Stimulated activated CD4-positive, alpha-beta T cell treated with anti-CD3 and anti-CD28 coated beads, Interleukin-2, amount 100 ng/mL, for 24 hours (primary cell): ENCODE results near the gene BOLA1.
A peak's percentile ranks its signal among the peaks of the same experiment; 100 is the strongest.
"Not testable (repeated sequence)": the region's sequence is repeated elsewhere in the genome, so short reads cannot be mapped to it uniquely, and the experiment has no call there.

Experiments used
- DNase-seq, 2 donors: peaks; one replicate each; pipeline ENCODE4 v3.0.0-alpha.2; 2020

The BOLA1 gene, protein sequence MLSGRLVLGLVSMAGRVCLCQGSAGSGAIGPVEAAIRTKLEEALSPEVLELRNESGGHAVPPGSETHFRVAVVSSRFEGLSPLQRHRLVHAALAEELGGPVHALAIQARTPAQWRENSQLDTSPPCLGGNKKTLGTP

DNA sequence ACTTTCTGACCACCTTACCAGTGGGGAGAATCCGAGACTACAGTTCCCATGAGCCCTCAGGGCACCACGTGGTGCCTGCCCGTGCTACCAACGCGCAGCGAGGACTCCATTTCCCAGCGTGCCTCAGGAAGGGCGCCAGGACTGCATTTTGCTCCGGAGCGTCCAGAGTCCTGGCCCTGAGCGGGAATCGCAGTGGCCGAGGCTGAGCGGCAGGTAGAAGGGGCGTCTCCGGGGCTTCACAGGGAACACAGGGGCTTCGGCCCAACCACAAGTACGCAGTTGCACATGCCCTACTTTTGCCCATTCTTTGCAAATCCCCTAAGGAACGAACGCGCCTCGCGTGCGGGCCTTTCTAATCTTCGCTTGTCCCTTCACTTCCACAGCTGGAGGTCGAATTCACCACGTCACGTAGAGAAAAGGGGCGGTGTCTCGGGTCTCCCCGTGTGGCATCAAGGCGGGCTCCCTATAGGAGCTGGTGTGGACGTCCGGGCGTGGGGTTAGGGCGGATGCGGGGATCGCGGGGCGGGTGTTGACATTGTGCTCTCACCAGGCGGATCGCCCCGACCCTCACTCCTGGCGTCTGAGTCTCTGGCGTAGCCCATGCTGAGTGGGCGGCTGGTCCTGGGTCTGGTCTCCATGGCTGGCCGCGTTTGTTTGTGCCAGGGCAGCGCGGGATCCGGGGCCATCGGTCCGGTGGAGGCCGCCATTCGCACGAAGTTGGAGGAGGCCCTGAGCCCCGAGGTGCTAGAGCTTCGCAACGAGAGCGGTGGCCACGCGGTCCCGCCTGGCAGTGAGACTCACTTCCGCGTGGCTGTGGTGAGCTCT, at the start of gene BOLA1:
Gene BOLA1, plus strand, starts transcription at position 109 of the 825 bp plus-strand sequence. Its CDS starts 492 bp downstream, at position 601.
- DNase-seq, result peak; percentile 82 to 83

DNA sequence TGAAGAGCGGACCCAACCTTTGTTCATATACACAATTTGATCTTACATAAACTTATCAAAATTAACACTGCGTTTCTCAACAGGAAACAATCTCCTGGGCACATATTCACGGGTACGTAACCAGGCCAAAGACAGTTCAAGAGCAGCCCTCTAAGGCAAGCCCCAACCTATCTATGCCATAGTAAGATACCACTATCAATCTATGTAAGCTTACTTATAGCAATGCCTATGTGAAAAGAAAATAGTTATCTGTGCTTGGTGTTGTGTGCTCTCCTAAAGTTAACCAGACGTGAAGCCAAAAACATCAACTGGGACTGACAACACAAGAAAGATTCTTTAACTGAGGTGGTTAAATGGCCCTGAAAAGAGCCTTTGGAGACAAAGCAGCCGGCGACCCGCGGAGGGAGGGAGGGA, 49.4 kb upstream of the BOLA1 start:
- DNase-seq, result peak in 1 of 2 donors; percentile 19

DNA sequence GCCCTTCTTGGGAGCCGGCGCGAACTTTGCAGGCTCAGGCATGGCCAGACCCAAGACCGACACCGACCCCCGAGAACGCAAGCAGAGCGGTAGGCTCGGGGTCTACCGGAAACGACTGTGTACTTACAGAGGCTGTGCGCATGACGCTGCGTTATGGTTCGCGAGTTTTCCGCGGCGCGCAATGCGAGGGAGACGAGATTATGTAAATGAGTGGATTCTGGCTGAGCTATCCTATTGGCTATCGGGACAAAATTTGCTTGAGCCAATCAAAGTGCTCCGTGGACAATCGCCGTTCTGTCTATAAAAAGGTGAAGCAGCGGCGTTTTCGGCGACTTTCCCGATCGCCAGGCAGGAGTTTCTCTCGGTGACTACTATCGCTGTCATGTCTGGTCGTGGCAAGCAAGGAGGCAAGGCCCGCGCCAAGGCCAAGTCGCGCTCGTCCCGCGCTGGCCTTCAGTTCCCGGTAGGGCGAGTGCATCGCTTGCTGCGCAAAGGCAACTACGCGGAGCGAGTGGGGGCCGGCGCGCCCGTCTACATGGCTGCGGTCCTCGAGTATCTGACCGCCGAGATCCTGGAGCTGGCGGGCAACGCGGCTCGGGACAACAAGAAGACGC, 48.5 kb upstream of the BOLA1 start:
- DNase-seq, result not testable (repeated sequence)

DNA sequence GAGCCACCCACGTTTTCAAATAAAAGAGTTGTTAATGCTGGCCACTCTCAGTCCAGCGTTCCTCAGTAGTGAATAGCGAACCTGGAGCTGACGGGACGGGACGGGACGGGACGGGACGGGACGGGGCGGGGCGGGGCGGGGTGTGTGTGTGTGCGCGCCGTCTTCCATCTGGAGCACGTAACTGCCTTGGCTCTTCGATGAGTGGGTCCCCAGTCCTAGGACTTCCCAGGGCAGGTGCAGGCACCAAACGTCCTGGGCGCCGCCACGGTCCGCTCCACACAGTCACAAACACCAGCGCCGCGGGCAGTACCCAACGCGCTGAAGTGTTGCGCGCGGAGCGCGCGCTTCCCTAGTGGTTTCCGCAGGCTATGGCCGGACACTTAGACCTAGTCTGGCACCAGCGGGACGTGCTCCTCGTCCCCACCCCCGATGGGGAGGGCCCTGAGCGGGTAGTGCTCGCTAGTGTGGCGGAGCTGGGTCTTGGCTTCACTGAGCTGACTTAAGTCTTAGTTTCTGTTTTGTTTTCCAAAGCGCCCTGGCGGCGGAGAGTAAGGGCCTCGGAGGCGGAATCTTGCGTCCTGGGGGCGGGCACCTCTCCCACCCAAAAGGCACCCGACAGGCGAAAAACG, 47.7 kb upstream of the BOLA1 start:
- not testable (repeated sequence) for DNase-seq

DNA sequence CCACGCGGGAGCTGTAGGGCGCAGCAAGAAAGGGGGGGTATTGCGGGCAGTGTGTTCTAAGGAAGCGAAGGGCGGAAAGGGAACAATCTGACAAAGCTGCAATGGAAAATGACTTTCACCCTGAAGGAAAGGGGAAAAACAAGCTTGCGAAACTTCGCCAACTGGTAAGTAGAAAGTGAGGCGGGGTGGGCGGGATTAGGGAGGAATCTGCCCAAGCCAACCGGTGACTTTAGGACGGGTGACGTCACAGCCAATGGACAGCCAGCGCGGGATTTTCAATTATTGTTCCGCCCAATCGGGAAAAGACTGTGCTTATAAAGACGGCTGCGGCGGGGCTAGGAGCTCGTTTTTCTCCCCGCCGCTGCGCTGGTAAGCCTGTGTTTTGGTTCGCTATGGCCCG, 47.1 kb upstream of the BOLA1 start:
- not testable (repeated sequence) for DNase-seq

DNA sequence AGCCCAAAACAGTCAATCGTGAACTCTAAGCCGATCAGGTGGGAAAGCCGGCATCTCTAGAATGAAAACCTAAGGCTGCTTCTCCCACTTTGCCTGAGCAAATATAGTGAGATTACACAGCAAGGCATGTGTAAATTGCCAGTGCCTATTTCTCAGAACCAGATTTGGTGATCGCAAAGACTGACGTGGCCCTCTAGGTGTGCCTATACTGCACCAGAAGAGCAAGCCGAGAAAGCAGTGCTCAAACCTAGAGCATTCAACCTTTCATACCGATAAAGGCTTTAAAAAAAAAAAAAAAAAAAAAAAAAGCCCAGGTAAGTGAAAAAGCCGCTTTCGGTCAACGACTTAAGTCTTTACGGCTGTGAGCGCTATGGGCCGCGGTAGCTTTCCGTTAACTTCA, 39.1 kb upstream of the BOLA1 start:
- DNase-seq, result not testable (repeated sequence)

DNA sequence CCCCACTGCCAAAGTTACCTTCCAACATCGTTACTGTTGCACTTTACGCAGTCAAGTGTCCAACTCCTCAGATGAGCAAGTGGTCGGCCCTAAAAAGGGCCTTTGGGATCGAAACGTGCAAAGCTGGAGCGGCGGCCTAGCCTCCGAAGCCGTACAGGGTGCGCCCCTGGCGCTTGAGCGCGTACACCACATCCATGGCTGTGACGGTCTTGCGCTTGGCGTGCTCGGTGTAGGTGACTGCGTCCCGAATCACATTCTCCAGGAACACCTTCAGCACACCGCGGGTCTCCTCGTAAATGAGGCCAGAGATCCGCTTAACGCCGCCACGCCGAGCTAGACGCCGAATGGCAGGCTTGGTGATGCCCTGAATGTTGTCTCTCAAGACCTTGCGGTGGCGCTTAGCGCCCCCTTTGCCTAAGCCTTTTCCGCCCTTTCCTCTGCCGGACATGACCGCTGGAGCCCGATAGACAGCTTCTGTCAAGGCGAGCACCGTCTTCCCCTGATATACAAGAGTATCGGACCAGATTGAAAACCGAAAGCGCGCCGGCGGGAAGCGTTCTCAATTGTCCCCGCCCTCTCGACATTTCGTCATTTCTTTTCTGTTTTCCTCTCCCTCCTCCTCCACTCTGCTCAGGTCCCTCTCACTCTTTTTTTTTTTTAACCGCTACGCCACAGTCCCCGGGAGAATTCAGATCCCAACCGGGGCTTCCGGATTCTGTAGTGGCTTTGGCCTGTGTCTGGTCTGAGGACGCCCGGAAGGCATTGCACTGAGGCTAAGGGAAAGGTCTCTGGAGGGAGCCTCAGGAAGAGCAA, 38.5 kb upstream of the BOLA1 start:
- DNase-seq, result not testable (repeated sequence)

DNA sequence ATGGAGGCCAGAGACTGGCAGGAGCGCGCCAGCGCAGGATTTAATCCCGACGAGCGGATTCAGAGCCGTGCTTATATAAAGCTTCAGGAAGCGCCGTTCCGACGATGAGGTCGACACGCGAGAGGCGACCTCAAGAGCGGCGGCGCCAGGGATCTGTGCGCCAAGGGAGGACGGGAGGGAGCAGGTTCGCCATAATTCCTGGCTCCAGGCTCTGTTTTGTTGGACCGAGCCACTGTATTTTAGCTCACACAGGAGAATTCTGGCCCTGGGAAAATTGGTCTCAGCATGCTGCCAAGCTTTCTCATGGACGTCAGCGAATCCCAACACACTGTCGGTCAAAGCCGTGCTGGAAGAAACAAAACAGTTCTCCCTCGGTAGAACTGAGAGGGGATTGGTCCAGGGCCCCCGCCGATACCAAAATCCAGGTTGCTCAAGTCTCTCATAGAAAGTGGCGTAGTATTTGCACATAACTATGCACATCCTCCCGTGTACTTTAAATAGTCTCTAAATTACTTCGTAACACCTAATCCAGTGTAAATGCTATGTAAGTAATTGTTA, 37.8 kb upstream of the BOLA1 start:
- not testable (repeated sequence) for DNase-seq

DNA sequence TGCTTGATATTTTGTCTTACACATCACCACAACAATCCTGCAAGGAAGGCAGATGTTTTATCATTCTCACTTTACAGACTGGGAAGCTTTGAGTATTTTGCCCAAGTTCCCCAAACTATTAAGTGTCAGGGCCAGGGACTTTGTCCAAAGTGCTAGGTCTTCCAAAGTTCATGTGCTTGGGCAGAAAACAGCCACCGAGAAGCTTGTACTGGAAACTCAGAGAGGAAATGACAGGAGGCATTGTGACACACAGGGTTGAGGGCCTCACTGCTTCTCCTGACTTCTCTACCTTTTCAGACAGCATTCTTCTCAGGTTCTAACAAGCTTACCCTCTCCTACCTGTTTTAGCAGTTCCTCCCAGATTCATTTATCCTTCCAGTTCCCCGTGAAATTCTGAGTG, 32.5 kb upstream of the BOLA1 start:
- DNase-seq, result not testable (repeated sequence)

DNA sequence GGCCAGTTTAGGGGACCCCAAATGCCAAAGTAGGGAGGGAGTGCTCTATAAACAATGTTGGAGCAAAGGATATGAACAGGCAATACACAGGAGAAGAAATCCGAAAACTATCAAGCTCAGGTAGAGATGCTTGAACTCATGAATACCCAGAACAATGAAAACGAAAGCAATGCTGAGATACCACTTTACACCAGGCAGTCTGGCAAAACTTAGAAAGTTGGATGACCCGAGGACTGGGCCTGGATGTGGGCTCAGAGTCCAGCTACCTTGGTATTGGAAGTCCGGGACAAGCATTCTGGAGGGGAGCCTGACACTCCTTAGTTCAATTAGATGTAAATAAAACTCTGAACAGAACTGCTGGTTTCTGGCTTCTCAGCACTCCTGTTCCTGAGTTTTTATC, 26.3 kb upstream of the BOLA1 start:
- not testable (repeated sequence) for DNase-seq

DNA sequence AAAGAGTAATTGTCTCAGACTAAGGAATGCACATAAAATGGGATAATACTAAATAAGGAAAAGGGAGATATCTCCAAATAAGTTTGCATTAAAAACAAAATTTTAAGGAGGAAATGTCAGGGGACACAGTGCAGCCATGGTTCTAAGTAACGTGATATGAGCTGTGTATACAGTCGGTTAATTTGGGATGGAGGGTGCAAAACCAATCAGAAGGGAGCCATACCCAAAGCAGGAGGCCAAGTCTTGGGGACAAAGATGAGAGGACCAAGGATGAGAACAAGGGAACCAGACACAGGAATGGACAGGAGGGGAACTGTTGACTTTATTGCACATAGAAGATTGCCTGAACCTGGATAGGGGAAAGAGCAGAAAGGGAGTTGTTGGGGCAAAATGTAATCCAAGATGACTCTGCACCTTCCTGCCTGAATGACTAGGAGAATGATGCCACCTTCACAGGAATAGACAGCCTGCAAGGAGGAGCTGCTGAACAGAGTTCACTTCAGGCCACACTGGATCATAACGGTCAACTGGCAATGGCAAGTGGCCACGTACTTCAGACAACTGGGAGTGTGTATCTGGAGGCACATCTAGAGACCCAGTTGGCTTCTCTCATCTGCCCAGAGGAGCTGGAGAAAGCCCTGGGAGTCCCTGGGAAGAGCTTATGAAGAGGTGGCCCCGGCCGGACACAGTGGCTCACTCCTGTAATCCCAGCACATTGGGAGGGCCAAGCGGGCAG, 22.0 kb upstream of the BOLA1 start:
- DNase-seq, result peak in 1 of 2 donors; percentile 9

DNA sequence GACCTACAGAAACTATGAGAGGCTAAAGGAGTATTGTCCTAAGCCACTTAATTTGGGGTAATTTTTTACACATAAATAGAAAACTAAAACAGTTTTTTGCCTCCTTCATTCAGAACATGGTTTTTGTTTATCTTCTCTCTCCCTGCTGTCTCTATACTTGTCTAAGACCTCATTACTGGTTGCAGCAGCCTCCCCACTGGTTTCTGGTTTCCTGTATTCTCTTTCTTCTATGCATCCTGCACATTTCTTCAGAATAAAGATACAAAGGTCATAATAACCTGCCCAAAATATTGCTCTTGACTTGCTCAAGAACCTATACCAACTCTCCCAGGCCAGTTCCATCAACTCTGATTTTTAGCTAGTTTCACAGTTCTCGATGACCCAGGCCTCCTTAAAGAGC, 19.8 kb upstream of the BOLA1 start:
- DNase-seq, result peak in 1 of 2 donors; percentile 15

DNA sequence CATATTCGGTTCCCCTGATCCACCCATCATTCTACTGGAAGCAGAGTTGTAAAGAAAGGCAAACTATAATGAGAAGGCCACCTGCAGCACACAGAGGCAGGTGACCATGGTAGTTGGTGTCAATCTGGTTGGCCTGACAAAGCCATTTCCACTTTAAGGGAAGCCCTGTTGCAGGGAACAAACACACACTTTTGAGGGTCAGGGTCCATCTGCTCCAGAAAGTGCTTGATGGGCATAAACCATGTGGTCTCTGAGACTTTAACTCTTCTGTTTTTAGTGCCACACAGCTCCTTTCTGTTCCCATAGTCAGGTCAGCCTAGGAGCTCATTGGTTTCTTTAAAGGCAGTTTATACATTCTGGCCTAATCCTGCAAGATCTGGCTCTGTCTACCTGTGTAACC, 17.5 kb upstream of the BOLA1 start:
- DNase-seq, result peak in 1 of 2 donors; percentile 7

DNA sequence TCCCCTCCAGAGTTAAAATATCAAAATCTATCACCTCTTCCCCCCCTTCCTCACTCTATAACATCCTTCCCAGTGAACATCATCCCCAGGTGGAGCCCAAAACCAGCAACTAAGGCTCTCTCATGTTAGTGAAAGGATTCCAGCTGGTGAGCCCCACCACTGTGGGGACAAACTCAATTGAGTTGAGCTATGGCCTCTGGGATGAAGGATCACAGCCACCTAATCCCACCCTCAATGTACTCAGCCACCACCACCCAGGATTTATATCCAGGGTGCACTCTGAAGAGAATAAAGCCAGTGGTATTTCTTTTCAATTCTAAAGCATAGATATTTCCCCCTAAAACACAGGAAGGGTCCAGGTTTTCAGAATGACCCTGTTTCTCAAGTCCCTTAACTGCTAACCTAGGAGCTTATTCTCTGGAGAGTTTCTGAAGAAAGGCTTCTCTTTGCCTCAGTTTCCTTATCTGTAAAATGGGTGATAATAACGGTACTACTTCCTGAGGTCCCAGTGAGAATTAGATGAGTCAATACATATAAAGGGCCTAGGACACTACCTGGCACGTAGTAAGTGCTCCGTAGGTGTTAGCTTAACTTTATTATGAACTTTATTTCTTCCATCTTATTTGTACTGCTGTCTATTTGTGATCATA, 15.6 kb upstream of the BOLA1 start:
- DNase-seq, result peak in 1 of 2 donors; percentile 11

DNA sequence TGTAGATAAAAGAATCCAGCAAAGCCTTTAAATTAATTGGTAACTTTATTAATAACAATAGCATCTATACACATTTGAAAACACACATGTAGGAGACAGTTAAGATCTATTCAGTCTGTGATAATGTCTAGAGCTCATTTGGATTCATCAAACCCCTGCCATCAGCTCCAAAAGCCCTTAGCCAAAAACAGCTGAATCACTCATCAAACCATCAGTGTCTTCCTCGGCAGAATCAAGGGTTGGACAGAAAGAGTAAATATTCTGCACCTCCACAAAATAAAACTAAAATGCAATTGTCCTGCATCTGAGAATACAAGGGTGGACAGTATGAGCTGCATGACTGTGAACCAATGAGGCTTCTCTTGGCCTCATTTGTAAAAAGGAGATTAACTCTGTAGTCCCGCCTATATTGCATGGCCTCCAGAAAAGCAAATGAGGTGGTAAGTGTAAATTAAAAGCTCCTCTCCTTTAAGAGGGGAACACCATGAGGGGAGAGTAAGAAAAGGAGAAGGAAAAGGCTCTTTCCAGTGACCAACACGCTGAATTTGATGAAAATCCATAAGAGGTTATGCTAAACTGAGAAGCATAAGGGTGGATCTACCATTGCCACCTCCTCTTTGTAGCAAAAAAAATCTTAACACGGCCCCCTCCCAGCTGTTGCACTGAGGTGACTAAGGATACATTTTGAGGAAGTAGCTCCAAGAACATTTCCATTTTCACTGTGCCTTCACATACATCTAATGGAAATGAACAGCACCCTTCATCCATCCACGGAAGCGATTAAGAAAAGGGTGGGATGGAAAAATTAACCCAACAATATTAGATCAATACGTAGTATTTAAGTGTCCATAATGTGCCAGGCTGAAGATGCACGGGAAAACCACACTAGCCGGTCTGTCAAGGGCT, 14.7 kb upstream of the BOLA1 start:
- peak; percentile 18 to 26 for DNase-seq

DNA sequence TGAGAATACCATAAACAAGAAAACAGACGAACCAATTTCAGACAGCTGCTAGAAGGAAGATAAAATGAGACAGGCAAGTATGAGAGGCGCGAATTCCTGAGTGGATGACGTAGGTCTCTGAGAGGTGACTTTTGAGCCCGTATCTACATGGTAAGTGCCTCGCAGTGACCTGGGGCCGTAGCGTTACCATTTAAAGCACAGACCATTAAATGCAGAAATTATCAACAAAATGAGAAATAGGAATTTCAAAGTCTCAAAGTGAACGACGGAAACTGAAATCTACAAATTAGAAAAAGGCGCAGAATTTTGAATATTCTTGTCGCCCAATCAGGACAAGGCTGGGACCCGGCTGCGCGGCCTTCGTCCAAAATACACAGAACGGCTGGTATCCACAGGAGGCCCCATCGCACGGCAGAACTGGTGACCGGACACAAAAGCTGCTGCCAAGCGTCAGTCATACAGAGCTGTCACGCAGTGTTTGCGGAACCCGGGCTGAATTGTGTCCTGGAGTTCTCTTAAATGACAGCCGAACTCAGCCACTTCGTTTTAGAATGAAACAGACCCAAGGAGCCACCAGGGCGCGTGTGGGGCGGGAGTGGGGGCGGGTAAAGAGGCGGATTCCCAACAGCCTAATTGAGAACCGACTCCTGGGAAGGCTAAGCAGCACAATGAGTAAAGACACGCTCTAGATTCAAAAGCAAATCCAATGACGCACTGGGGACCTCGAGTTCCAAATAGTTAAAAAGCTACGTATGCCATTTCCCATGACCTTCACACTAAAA, 13.8 kb upstream of the BOLA1 start:
- peak; percentile 67 to 80 for DNase-seq

DNA sequence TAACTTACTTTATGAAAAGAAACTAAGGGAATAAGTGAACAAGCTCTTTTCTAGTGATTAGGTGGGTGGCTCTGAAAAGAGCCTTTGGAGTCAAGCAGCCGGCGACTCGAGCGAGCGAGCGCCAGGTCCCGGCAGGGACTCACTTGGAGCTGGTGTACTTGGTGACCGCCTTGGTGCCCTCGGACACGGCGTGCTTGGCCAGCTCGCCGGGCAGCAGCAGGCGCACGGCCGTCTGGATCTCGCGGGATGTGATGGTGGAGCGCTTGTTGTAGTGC, 13.3 kb upstream of the BOLA1 start:
- DNase-seq, result not testable (repeated sequence)

DNA sequence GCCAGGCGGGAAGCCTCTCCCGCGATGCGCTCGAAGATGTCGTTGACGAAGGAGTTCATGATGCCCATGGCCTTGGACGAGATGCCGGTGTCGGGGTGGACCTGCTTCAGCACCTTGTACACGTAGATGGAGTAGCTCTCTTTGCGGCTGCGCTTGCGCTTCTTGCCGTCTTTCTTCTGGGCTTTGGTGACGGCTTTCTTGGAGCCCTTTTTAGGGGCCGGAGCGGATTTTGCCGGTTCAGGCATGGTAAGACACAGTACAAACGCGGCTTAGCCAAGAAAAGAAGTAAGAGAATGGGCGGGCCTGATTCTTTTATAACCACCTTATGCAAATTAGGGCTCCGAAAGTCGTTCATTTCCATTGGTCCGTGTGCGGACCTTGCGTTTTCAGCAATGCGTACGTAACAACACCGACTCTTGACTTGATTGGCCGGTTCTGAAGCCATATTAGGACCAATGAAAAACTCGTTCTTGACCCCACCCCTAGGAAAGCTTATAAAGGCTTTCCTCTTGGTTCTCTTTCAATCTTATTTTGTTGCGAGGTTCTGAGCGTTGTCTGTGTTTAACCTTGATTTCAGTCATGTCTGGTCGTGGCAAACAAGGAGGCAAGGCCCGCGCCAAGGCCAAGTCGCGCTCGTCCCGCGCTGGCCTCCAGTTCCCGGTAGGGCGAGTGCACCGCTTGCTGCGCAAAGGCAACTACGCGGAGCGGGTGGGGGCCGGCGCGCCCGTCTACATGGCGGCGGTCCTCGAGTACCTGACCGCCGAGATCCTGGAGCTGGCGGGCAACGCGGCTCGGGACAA, 12.8 kb upstream of the BOLA1 start:
- peak; percentile 77 to 83 for DNase-seq

DNA sequence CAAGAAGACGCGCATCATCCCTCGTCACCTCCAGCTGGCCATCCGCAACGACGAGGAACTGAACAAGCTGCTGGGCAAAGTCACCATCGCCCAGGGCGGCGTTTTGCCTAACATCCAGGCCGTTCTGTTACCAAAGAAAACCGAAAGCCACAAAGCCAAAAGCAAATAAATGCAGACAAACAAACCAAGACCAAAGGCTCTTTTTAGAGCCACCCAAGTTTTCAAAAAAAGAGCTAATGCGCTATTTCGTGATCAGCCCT, 12.2 kb upstream of the BOLA1 start:
- DNase-seq, result not testable (repeated sequence)
